Karpas-422 (cell line): ENCODE results near the gene C5orf22. TPM values are rescaled to one million over a fixed set of nuclear protein-coding genes. Genes with fewer than 3 reads are reported as not detected.
A peak's percentile ranks its signal among the peaks of the same experiment; 100 is the strongest.
"Not testable (repeated sequence)": the region's sequence is repeated elsewhere in the genome, so short reads cannot be mapped to it uniquely, and the experiment has no call there.

Experiments used
- DNase-seq: peaks from one replicate; pipeline ENCODE4 v3.0.0-alpha.2; 2015
- H2AFZ ChIP-seq: fragments of 200-600 bp; sonication (generic); 2 replicates; pipeline ENCODE4 v1.6.1; 2014; ENCODE audit warnings: antibody characterized with exemption, low read length, mixed read lengths
- H3K27ac ChIP-seq: fragments of 200-600 bp; sonication (generic); 2 replicates; pipeline ENCODE4 v1.5.1; 2014; ENCODE audit warnings: mild to moderate bottlenecking, low read length, moderate library complexity
- H3K27me3 ChIP-seq: fragments of 200-600 bp; sonication (generic); 2 replicates; pipeline ENCODE4 v1.6.1; 2014; ENCODE audit warnings: low read length, mixed read lengths
- H3K36me3 ChIP-seq: fragments of 200-600 bp; sonication (generic); 2 replicates; pipeline ENCODE4 v1.6.1; 2014; ENCODE audit warnings: low read length, mixed read lengths; ENCODE audit not compliant: insufficient read depth
- H3K4me1 ChIP-seq: fragments of 200-600 bp; sonication (generic); 2 replicates; pipeline ENCODE4 v1.6.1; 2014; ENCODE audit warnings: mild to moderate bottlenecking, low read length, mixed read lengths
- H3K4me2 ChIP-seq: fragments of 200-600 bp; sonication (generic); 2 replicates; pipeline ENCODE4 v1.6.1; 2014; ENCODE audit warnings: low read length, low read depth, mild to moderate bottlenecking; ENCODE audit not compliant: poor library complexity, severe bottlenecking
- H3K4me3 ChIP-seq: fragments of 200-600 bp; sonication (generic); 2 replicates; pipeline ENCODE4 v1.5.1; 2014; ENCODE audit warnings: mild to moderate bottlenecking, antibody characterized with exemption, low read length, mixed read lengths
- H3K79me2 ChIP-seq: fragments of 200-600 bp; sonication (generic); 2 replicates; pipeline ENCODE4 v1.6.1; 2014; ENCODE audit warnings: mild to moderate bottlenecking, low read length, mixed read lengths
- H3K9ac ChIP-seq: fragments of 200-600 bp; sonication (generic); 2 replicates; pipeline ENCODE4 v1.6.0; 2014; ENCODE audit warnings: low read length
- H3K9me2 ChIP-seq: fragments of 200-600 bp; sonication (generic), shearing (Covaris generic); replicated peaks from 2 replicates; pipeline ENCODE4 v1.6.0; 2014; ENCODE audit warnings: mild to moderate bottlenecking, low read length, moderate library complexity; ENCODE audit not compliant: insufficient read depth
- H3K9me3 ChIP-seq: fragments of 300-700, 200-600 bp; sonication (generic); 2 replicates; pipeline ENCODE4 v1.6.1; 2014; ENCODE audit warnings: low read length, mixed read lengths
- H4K20me1 ChIP-seq: fragments of 200-600 bp; sonication (generic); 2 replicates; pipeline ENCODE4 v1.6.1; 2014; ENCODE audit warnings: mild to moderate bottlenecking, antibody characterized with exemption, low read length, low read depth; ENCODE audit not compliant: insufficient read depth
- total RNA-seq: library from RNA; depleted of rRNA; stranded (reverse); fragments of >200 nt; shearing (Covaris generic); gene quantifications from 2 replicates; pipeline ENCODE4 v1.2.3, GENCODE V29; 2014; ENCODE audit warnings: low replicate concordance

The C5orf22 gene
- total RNA-seq, 1 experiment from 2014 or later: 57.7 TPM

GRCh38 chr5:31559942-31560341 is 27.8 kb downstream of the C5orf22 start:
- no peak overlapping the region for H3K4me2 ChIP-seq
- no peak overlapping the region for H3K27ac ChIP-seq
- DNase-seq: no peak
- H3K9ac ChIP-seq: no peak overlapping the region
- no peaks in the 10 kb centered on the region for H4K20me1 ChIP-seq
- H3K9me3 ChIP-seq: no peaks in the 10 kb centered on the region
- no peaks in the 10 kb centered on the region for H3K4me1 ChIP-seq
- no peaks in the 10 kb centered on the region for H3K27me3 ChIP-seq
- no peak overlapping the region for H3K4me3 ChIP-seq
- H2AFZ ChIP-seq: no peak overlapping the region
- H3K79me2 ChIP-seq: no peaks in the 10 kb centered on the region
- no peaks in the 10 kb centered on the region for H3K9me2 ChIP-seq
- peaks cover under 1% of the 10 kb centered on the region; the same call in 1 of the 2 replicates for H3K36me3 ChIP-seq

GRCh38 chr5:31561946-31562345 is 29.8 kb downstream of the C5orf22 start:
- H3K36me3 ChIP-seq: no peaks in the 10 kb centered on the region
- no peaks in the 10 kb centered on the region for H3K9me2 ChIP-seq
- no peaks in the 10 kb centered on the region for H3K4me1 ChIP-seq
- DNase-seq: no peak
- no peaks in the 10 kb centered on the region for H4K20me1 ChIP-seq
- H3K4me2 ChIP-seq: no peak overlapping the region
- no peak overlapping the region for H3K4me3 ChIP-seq
- H3K27me3 ChIP-seq: no peaks in the 10 kb centered on the region
- no peaks in the 10 kb centered on the region for H3K9me3 ChIP-seq
- no peak overlapping the region for H2AFZ ChIP-seq
- no peak overlapping the region for H3K27ac ChIP-seq
- no peak overlapping the region for H3K9ac ChIP-seq
- no peaks in the 10 kb centered on the region for H3K79me2 ChIP-seq

GRCh38 chr5:31563216-31563615 is 31.1 kb downstream of the C5orf22 start:
- Histone ChIP-seq H4K20me1 (no peaks in the 10 kb centered on the region), H3K79me2 (no peaks in the 10 kb centered on the region), H3K4me3 (no peak overlapping the region), H2AFZ (no peak overlapping the region), H3K27ac (no peak overlapping the region), H3K36me3 (no peaks in the 10 kb centered on the region), H3K4me1 (peaks cover under 1% of the 10 kb centered on the region; the same call in 1 of the 2 replicates), H3K9ac (no peak overlapping the region), H3K9me2 (no peaks in the 10 kb centered on the region), H3K9me3 (no peaks in the 10 kb centered on the region), H3K27me3 (no peaks in the 10 kb centered on the region), H3K4me2 (no peak overlapping the region)
- no peak for DNase-seq

GRCh38 chr5:31566362-31566761 is 34.3 kb downstream of the C5orf22 start:
- H3K9ac ChIP-seq, H3K36me3 ChIP-seq, H4K20me1 ChIP-seq, H3K27ac ChIP-seq, H3K79me2 ChIP-seq, H3K27me3 ChIP-seq, H3K4me2 ChIP-seq, H3K4me1 ChIP-seq, H2AFZ ChIP-seq, H3K9me3 ChIP-seq, H3K9me2 ChIP-seq, H3K4me3 ChIP-seq: not testable (repeated sequence)
- DNase-seq: peak; percentile 10

- no peaks in the 10 kb centered on the region for H3K9me2 ChIP-seq
- no peaks in the 10 kb centered on the region for H4K20me1 ChIP-seq
- H3K36me3 ChIP-seq: no peaks in the 10 kb centered on the region
- no peak overlapping the region for H3K9ac ChIP-seq
- no peak overlapping the region for H2AFZ ChIP-seq
- DNase-seq: peak; percentile 52
- H3K4me3 ChIP-seq: no peak overlapping the region
- no peak overlapping the region for H3K4me2 ChIP-seq
- no peaks in the 10 kb centered on the region for H3K9me3 ChIP-seq
- no peaks in the 10 kb centered on the region for H3K79me2 ChIP-seq
- H3K4me1 ChIP-seq: peaks cover 7% of the 10 kb centered on the region
- no peak overlapping the region for H3K27ac ChIP-seq
- H3K27me3 ChIP-seq: no peaks in the 10 kb centered on the region
These were observed 36.3 kb downstream of the C5orf22 start for GRCh38 chr5:31568302-31568835.

- Histone ChIP-seq H3K9me3 (no peaks in the 10 kb centered on the region), H3K4me1 (peaks cover 7% of the 10 kb centered on the region), H3K4me3 (no peak overlapping the region), H3K36me3 (no peaks in the 10 kb centered on the region), H3K27me3 (no peaks in the 10 kb centered on the region), H2AFZ (no peak overlapping the region), H3K27ac (no peak overlapping the region), H3K79me2 (no peaks in the 10 kb centered on the region), H3K9me2 (no peaks in the 10 kb centered on the region), H3K4me2 (no peak overlapping the region), H3K9ac (no peak overlapping the region), H4K20me1 (no peaks in the 10 kb centered on the region)
- DNase-seq: peak; percentile 12
These were observed 37.0 kb downstream of the C5orf22 start for GRCh38 chr5:31569068-31569467.

GRCh38 chr5:31573494-31574142 is 41.5 kb downstream of the C5orf22 start:
- Histone ChIP-seq H4K20me1 (no peaks in the 10 kb centered on the region), H3K27ac (no peak overlapping the region), H3K4me2 (no peak overlapping the region), H2AFZ (no peak overlapping the region), H3K9me3 (no peaks in the 10 kb centered on the region), H3K36me3 (no peaks in the 10 kb centered on the region), H3K79me2 (no peaks in the 10 kb centered on the region), H3K4me3 (no peak overlapping the region), H3K27me3 (no peaks in the 10 kb centered on the region), H3K9ac (no peak overlapping the region), H3K4me1 (peaks cover 3% of the 10 kb centered on the region), H3K9me2 (no peaks in the 10 kb centered on the region)
- DNase-seq: peak; percentile 30

- Histone ChIP-seq H3K79me2 (no peaks in the 10 kb centered on the region), H3K4me1 (no peaks in the 10 kb centered on the region), H3K36me3 (no peaks in the 10 kb centered on the region), H3K4me3 (no peak overlapping the region), H3K4me2 (no peak overlapping the region), H3K9ac (no peak overlapping the region), H3K27me3 (no peaks in the 10 kb centered on the region), H3K9me2 (no peaks in the 10 kb centered on the region), H3K9me3 (no peaks in the 10 kb centered on the region), H3K27ac (no peak overlapping the region), H2AFZ (no peak overlapping the region), H4K20me1 (no peaks in the 10 kb centered on the region)
- peak; percentile 15 for DNase-seq
These were observed 42.7 kb downstream of the C5orf22 start for GRCh38 chr5:31574772-31575171.
